ENCODE data around the gene MALT1.
A peak's percentile ranks its signal among the peaks of the same experiment; 100 is the strongest.
"Not testable (repeated sequence)": the region's sequence is repeated elsewhere in the genome, so short reads cannot be mapped to it uniquely, and the experiment has no call there.

Gene MALT1

GRCh38 chr18:58748899-58749595 lies 77.8 kb downstream of the MALT1 start:
- no peak for DNase-seq

- no peak for DNase-seq
Observed at GRCh38 chr18:58753976-58754375, 82.7 kb downstream of the MALT1 start.

GRCh38 chr18:58754544-58755068 lies 83.3 kb downstream of the MALT1 start:
- DNase-seq, result no peak

GRCh38 chr18:58755304-58756010 lies 84.2 kb downstream of the MALT1 start:
- no peak for DNase-seq

- no peak for DNase-seq
Observed at GRCh38 chr18:58756148-58756547, 84.9 kb downstream of the MALT1 start.

GRCh38 chr18:58756596-58757240 lies 85.5 kb downstream of the MALT1 start:
- DNase-seq, result no peak

GRCh38 chr18:58757351-58757750 lies 86.1 kb downstream of the MALT1 start:
- DNase-seq, result not testable (repeated sequence)

- DNase-seq, result no peak
Observed at GRCh38 chr18:58758046-58758445, 86.8 kb downstream of the MALT1 start.

GRCh38 chr18:58758606-58759005 lies 87.3 kb downstream of the MALT1 start:
- DNase-seq, result no peak

GRCh38 chr18:58761241-58761969 lies 90.1 kb downstream of the MALT1 start:
- peak in 1 of 2 experiments; percentile 18 for DNase-seq

- no peak for DNase-seq
Observed at GRCh38 chr18:58761970-58762780, 90.9 kb downstream of the MALT1 start.

GRCh38 chr18:58762781-58763171 lies 91.5 kb downstream of the MALT1 start:
- DNase-seq, result no peak

- no peak for DNase-seq
Observed at GRCh38 chr18:58766164-58766563, 94.9 kb downstream of the MALT1 start.

- peak in 1 of 2 experiments; percentile 5 for DNase-seq
Observed at GRCh38 chr18:58766946-58767345, 95.7 kb downstream of the MALT1 start.

- DNase-seq, result peak; percentile 80 to 87
Observed at GRCh38 chr18:58768293-58768974, 97.2 kb downstream of the MALT1 start.

- no peak for DNase-seq
Observed at GRCh38 chr18:58769321-58769720, 98.1 kb downstream of the MALT1 start.

- no peak for DNase-seq
Observed at GRCh38 chr18:58770601-58771000, 99.3 kb downstream of the MALT1 start.

GRCh38 chr18:58772161-58772560 lies 100.9 kb downstream of the MALT1 start:
- no peak for DNase-seq

GRCh38 chr18:58776084-58776483 lies 104.8 kb downstream of the MALT1 start:
- DNase-seq, result no peak

- DNase-seq, result not testable (repeated sequence)
Observed at GRCh38 chr18:58776541-58776940, 105.3 kb downstream of the MALT1 start.

- DNase-seq, result no peak
Observed at GRCh38 chr18:58777471-58777870, 106.2 kb downstream of the MALT1 start.

- no peak for DNase-seq
Observed at GRCh38 chr18:58779529-58779928, 108.3 kb downstream of the MALT1 start.

Data from activated T-cell treated with anti-CD3 and anti-CD28 coated beads, Interleukin-2, amount 50 U/mL, for 48 hours (primary cell).